SJCRH30 (cell line): ENCODE data around the gene PTPN13. TPM values are rescaled to one million over a fixed set of nuclear protein-coding genes. Genes with fewer than 3 reads are reported as not detected.
A peak's percentile ranks its signal among the peaks of the same experiment; 100 is the strongest.
"Not testable (repeated sequence)": the region's sequence is repeated elsewhere in the genome, so short reads cannot be mapped to it uniquely, and the experiment has no call there.

Source experiments
- DNase-seq, 2 experiments: peaks; one replicate each; pipeline ENCODE4 v3.0.0-alpha.2; 2015 to 2020
- H3K27ac ChIP-seq: fragments of 250-450 bp; sonication (Bioruptor Pico); 2 replicates; pipeline ENCODE4 v1.5.1; 2020; ENCODE audit warnings: mild to moderate bottlenecking, moderate library complexity
- H3K27me3 ChIP-seq: fragments of 250-450 bp; sonication (Bioruptor Pico); 2 replicates; pipeline ENCODE4 v1.5.1; 2020; ENCODE audit warnings: mild to moderate bottlenecking, moderate library complexity
- H3K36me3 ChIP-seq: fragments of 250-450 bp; sonication (Bioruptor Pico); 2 replicates; pipeline ENCODE4 v1.5.1; 2020; ENCODE audit warnings: mild to moderate bottlenecking, moderate library complexity
- H3K4me1 ChIP-seq: fragments of 250-450 bp; sonication (Bioruptor Pico); 2 replicates; pipeline ENCODE4 v1.5.1; 2020; ENCODE audit warnings: mild to moderate bottlenecking, moderate library complexity
- H3K4me3 ChIP-seq: fragments of 250-450 bp; sonication (Bioruptor Pico); 2 replicates; pipeline ENCODE4 v1.5.1; 2020; ENCODE audit warnings: mild to moderate bottlenecking, moderate library complexity
- H3K9me3 ChIP-seq: fragments of 250-450 bp; sonication (Bioruptor Pico); replicated peaks from 2 replicates; pipeline ENCODE4 v1.5.1; 2020; ENCODE audit warnings: mild to moderate bottlenecking, moderate library complexity
- total RNA-seq: library from RNA; depleted of rRNA; stranded (reverse); fragments of >200 nt; shearing (Covaris generic); gene quantifications from 2 replicates; pipeline ENCODE4 v1.2.3, GENCODE V29; 2014

PTPN13 gene
- total RNA-seq, 1 experiment from 2014 or later = 20.0 TPM

GRCh38 chr4:86685401-86685800, 91.3 kb downstream of the PTPN13 start:
- peak in 1 of 2 experiments; percentile 15 for DNase-seq
- peaks cover 2% of the 10 kb centered on the region; the same call in 1 of the 2 replicates for H3K36me3 ChIP-seq
- H3K9me3 ChIP-seq = no peaks in the 10 kb centered on the region
- no peak overlapping the region for H3K27ac ChIP-seq
- no peaks in the 10 kb centered on the region for H3K4me1 ChIP-seq
- no peak overlapping the region for H3K4me3 ChIP-seq
- H3K27me3 ChIP-seq = no peaks in the 10 kb centered on the region

- Histone ChIP-seq H3K27me3 (no peaks in the 10 kb centered on the region), H3K4me3 (no peak overlapping the region), H3K27ac (no peak overlapping the region), H3K9me3 (no peaks in the 10 kb centered on the region), H3K36me3 (no peaks in the 10 kb centered on the region), H3K4me1 (no peaks in the 10 kb centered on the region)
- no peak for DNase-seq
Measured at GRCh38 chr4:86686741-86687140, 92.6 kb downstream of the PTPN13 start.

DNA sequence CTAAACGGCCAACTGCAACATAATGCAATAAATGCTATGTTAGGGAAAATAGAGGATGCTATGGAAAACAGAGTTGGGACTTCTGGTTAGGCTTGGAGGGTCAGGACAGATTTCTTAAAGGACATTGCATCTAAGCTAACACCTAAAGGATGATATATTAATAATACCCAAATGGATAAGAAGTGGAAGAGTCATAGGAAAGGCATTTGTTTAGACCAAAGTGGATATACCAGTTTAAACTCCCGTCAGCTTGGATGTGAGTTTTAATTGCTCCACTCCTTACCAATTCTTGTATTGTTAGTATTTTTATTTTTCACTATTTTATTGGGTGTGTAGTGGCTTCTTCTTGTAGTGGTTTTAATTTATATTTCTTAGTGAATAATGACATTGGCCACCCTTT, 93.9 kb downstream of the PTPN13 start:
- Histone ChIP-seq H3K27ac (no peak overlapping the region), H3K4me3 (no peak overlapping the region), H3K36me3 (no peaks in the 10 kb centered on the region), H3K4me1 (no peaks in the 10 kb centered on the region), H3K27me3 (no peaks in the 10 kb centered on the region), H3K9me3 (no peaks in the 10 kb centered on the region)
- DNase-seq = no peak

DNA sequence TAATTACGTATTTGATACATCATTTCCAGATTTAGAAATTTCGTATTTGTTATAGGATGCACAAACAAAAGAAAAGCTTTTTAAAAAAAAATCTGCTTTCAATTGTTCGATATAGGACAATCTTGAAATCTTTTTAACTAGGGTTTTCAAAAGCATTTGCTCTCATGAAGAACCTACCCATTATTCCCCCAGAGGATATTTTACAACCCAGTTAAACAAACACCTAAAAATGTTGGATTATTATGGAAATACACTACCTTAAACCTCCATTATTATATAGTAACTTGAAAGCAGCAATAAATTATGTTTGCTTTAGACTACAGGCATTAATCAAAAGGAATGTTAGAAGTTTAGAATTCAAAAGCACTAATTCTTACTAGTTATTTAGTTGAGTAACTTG, 110.5 kb downstream of the PTPN13 start:
- no peak for DNase-seq
- no peaks in the 10 kb centered on the region for H3K27me3 ChIP-seq
- H3K4me1 ChIP-seq = no peaks in the 10 kb centered on the region
- no peak overlapping the region for H3K4me3 ChIP-seq
- H3K36me3 ChIP-seq = no peaks in the 10 kb centered on the region
- no peaks in the 10 kb centered on the region for H3K9me3 ChIP-seq
- H3K27ac ChIP-seq = no peak overlapping the region

- H3K27me3 ChIP-seq = no peaks in the 10 kb centered on the region
- no peaks in the 10 kb centered on the region for H3K4me1 ChIP-seq
- H3K9me3 ChIP-seq = no peaks in the 10 kb centered on the region
- H3K36me3 ChIP-seq = no peaks in the 10 kb centered on the region
- no peak overlapping the region for H3K4me3 ChIP-seq
- DNase-seq = no peak
- no peak overlapping the region for H3K27ac ChIP-seq
Measured at GRCh38 chr4:86706923-86707597, 112.9 kb downstream of the PTPN13 start.

DNA sequence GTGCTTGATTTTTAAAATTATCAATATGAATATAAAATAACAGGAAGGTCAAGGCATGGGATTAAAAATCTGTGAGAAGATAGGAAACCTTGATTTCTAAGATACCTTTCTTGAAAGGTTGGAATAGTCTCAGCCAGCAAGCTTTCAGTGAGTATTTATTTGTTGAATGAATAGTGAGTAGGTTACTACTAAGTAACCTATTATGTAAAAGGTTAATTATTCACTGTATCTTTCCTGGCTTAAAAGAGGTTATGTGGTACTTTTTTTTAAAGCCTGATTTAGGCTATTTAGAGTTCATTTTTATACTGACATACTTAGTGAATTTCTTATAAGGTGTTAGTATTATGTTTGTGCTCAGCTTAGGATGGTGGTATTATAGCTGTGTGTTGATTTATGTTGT, 123.5 kb downstream of the PTPN13 start:
- H3K36me3 ChIP-seq = no peaks in the 10 kb centered on the region
- no peak overlapping the region for H3K27ac ChIP-seq
- no peaks in the 10 kb centered on the region for H3K27me3 ChIP-seq
- peaks cover 5% of the 10 kb centered on the region; the same call in 1 of the 2 replicates for H3K9me3 ChIP-seq
- no peaks in the 10 kb centered on the region for H3K4me1 ChIP-seq
- no peak for DNase-seq
- H3K4me3 ChIP-seq = no peak overlapping the region

GRCh38 chr4:86718152-86718551, 124.0 kb downstream of the PTPN13 start:
- H3K9me3 ChIP-seq = peaks cover 5% of the 10 kb centered on the region; the same call in 1 of the 2 replicates
- no peak for DNase-seq
- H3K4me3 ChIP-seq = no peak overlapping the region
- no peaks in the 10 kb centered on the region for H3K27me3 ChIP-seq
- H3K36me3 ChIP-seq = no peaks in the 10 kb centered on the region
- H3K27ac ChIP-seq = no peak overlapping the region
- H3K4me1 ChIP-seq = no peaks in the 10 kb centered on the region

DNA sequence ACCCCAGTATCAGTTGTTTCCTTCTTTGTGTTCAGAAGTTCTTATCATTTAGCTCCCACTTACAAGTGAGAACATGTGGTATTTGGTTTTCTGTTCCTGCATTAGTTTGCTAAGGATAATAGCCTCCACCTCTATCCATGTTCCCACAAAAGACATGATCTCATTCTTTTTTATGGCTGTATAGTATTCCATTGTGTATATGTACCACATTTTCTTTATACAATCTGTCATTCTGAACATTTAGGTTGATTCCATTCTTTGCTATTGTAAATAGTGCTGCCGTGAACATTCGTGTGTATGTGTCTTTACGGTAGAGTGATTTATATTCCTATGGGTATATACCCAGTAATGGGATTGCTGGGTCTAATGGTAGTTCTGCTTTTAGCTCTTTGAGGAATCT, 125.0 kb downstream of the PTPN13 start:
- H3K36me3 ChIP-seq, H3K4me1 ChIP-seq: not testable (repeated sequence)

GRCh38 chr4:86720508-86721068, 126.5 kb downstream of the PTPN13 start:
- Histone ChIP-seq H3K4me1 (no peaks in the 10 kb centered on the region), H3K4me3 (no peak overlapping the region), H3K27me3 (no peaks in the 10 kb centered on the region), H3K27ac (no peak overlapping the region), H3K9me3 (peaks cover 5% of the 10 kb centered on the region; the same call in 1 of the 2 replicates), H3K36me3 (no peaks in the 10 kb centered on the region)
- no peak for DNase-seq

More for the DNA sequence above, 125.0 kb downstream of the PTPN13 start:
- H3K9me3 ChIP-seq, H3K27me3 ChIP-seq, H3K27ac ChIP-seq, DNase-seq, H3K4me3 ChIP-seq: not testable (repeated sequence)

DNA sequence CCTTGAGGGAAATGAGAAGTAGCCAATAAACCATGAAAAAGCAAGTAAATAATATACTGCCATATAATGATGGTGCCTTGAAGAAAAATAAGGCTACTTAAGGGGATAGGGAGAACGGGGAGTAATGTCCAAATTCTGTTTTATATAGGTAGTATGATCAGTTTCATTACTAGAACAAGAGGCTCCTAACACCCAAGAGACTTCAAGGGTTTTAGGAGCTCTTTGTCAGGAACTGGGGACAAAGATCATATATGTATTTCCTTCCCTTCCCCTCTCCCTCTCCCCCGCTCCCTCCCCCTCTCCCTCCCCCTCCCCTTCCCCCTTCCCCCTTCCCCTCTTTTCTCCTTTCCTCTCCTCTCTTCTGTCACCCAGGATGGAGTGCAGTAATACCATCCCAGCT, 127.3 kb downstream of the PTPN13 start:
- Histone ChIP-seq H3K36me3 (no peaks in the 10 kb centered on the region), H3K27ac (no peak overlapping the region)
- no peak for DNase-seq

DNA sequence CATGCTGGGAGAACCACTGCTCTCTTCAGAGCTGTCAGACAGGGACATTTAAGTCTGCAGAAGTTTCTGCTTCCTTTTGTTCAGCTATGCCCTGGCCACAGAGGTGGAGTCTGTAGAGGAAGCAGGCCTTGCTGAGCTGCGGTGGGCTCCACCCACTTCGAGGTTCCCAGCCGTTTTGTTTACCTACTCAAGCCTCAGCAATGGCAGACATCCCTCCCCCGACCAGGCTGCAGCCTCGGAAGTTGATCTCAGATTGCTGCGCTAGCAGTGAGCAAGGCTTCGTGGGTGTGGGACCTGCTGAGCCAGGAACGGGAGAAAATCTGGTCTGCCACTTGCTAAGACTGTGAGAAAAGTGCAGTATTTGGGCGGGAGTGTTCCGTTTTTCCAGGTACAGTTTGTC, 136.2 kb downstream of the PTPN13 start:
- DNase-seq = no peak
- peaks cover 5% of the 10 kb centered on the region; the same call in 1 of the 2 replicates for H3K9me3 ChIP-seq

More for the DNA sequence above, 127.3 kb downstream of the PTPN13 start:
- Histone ChIP-seq H3K27me3 (no peaks in the 10 kb centered on the region), H3K9me3 (peaks cover 5% of the 10 kb centered on the region; the same call in 1 of the 2 replicates), H3K4me1 (no peaks in the 10 kb centered on the region), H3K4me3 (no peak overlapping the region)

DNA sequence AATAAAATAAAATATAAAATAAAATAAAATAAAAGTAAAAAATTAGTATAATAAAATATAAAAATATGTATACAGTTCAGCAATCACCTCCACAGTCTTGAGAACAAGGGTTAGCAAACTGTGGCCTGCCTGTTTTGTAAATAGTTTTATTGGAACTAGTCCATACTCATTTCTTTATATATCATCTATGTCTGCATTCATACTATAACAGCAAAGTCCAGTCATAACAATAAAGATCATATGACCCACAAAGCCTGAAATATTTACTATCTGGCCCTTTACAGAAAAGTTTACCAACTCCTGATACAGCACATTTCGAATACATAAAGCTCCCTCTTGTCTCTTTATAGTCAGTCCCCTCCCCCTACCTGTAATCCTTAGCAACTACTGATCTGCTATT, 143.1 kb downstream of the PTPN13 start:
- no peak overlapping the region for H3K4me3 ChIP-seq
- DNase-seq = no peak
- H3K27ac ChIP-seq = no peak overlapping the region
- no peaks in the 10 kb centered on the region for H3K27me3 ChIP-seq
- no peaks in the 10 kb centered on the region for H3K36me3 ChIP-seq
- H3K9me3 ChIP-seq = no peaks in the 10 kb centered on the region
- H3K4me1 ChIP-seq = no peaks in the 10 kb centered on the region

More for the DNA sequence above, 136.2 kb downstream of the PTPN13 start:
- H3K4me1 ChIP-seq = no peaks in the 10 kb centered on the region
- H3K27me3 ChIP-seq = no peaks in the 10 kb centered on the region
- no peak overlapping the region for H3K27ac ChIP-seq
- no peaks in the 10 kb centered on the region for H3K36me3 ChIP-seq
- H3K4me3 ChIP-seq = no peak overlapping the region

DNA sequence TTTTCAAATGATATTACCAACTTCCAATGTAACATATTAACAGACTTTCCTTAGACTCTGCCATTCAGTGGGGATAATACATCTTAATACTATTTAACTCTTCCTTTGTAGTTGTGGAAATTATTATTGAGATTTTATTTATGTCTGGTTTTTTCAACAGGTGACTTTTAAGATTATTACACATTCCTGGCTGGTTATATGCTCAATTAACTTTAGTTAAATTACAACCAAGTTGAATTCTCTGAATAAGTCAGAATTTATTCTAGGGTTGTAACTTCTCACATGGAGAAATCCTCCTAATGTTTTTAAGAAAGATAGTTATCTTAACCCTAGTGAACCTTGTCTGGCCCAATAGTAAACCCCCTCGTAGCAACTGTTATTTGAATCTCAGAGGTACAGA, 147.7 kb downstream of the PTPN13 start:
- Histone ChIP-seq H3K4me1 (no peaks in the 10 kb centered on the region), H3K27me3 (no peaks in the 10 kb centered on the region), H3K36me3 (no peaks in the 10 kb centered on the region), H3K4me3 (no peak overlapping the region), H3K27ac (no peak overlapping the region), H3K9me3 (no peaks in the 10 kb centered on the region)
- no peak for DNase-seq

DNA sequence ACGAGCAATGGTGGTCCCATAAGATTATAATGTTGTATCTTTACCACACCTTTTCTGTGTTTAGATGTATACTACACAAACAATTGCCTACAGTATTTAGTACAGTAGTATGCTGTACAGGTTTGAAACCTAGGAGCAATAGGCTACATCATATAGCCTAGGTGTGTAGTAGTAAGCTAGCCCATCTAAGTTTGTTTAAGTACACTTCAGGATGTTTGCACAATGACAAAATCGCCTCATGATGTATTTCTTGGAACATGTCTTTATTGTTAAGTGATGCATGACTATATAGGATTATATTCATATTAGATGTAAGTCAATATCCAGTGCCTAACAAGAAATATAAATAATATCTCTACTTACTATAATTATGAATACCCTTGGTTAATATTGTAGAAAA, 150.5 kb downstream of the PTPN13 start:
- Histone ChIP-seq H3K27me3 (no peaks in the 10 kb centered on the region), H3K9me3 (no peaks in the 10 kb centered on the region), H3K36me3 (no peaks in the 10 kb centered on the region), H3K4me1 (no peaks in the 10 kb centered on the region), H3K4me3 (no peak overlapping the region), H3K27ac (no peak overlapping the region)
- no peak for DNase-seq

- Histone ChIP-seq H3K4me3 (no peak overlapping the region), H3K9me3 (no peaks in the 10 kb centered on the region), H3K27me3 (no peaks in the 10 kb centered on the region), H3K4me1 (no peaks in the 10 kb centered on the region), H3K27ac (no peak overlapping the region), H3K36me3 (no peaks in the 10 kb centered on the region)
- DNase-seq = no peak
Measured at GRCh38 chr4:86749121-86749520, 155.0 kb downstream of the PTPN13 start.

DNA sequence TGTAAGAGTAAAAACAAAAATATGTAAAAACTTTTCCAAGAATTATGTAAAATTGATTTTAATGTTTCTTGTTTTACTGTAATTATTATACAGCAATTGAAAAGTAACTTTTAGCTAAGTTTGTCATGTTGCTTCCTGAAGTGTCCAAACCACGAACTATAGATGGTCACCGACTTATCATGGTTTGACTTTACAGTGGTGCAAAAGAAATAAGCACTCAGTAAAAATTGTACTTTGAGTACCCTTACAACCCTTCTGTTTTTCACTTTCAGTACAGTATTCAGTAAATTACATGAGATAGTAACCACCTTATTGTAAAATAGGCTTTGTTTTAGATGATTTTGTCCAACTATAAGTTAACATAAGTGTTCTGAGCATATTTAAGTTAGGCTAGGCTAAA, 161.3 kb downstream of the PTPN13 start:
- H3K36me3 ChIP-seq = no peaks in the 10 kb centered on the region

More for the DNA sequence above, 161.3 kb downstream of the PTPN13 start:
- H3K9me3 ChIP-seq = no peaks in the 10 kb centered on the region
- no peaks in the 10 kb centered on the region for H3K4me1 ChIP-seq
- no peaks in the 10 kb centered on the region for H3K27me3 ChIP-seq
- H3K27ac ChIP-seq = no peak overlapping the region
- DNase-seq = no peak
- H3K4me3 ChIP-seq = no peak overlapping the region
